ENCODE results near the gene TDRD3. TPM values are rescaled to one million over a fixed set of nuclear protein-coding genes. Genes with fewer than 3 reads are reported as not detected.

TDRD3 gene
- total and polyA plus RNA-seq, 7 donors = 14.0 to 39.7 (median 29.1) TPM

DNA sequence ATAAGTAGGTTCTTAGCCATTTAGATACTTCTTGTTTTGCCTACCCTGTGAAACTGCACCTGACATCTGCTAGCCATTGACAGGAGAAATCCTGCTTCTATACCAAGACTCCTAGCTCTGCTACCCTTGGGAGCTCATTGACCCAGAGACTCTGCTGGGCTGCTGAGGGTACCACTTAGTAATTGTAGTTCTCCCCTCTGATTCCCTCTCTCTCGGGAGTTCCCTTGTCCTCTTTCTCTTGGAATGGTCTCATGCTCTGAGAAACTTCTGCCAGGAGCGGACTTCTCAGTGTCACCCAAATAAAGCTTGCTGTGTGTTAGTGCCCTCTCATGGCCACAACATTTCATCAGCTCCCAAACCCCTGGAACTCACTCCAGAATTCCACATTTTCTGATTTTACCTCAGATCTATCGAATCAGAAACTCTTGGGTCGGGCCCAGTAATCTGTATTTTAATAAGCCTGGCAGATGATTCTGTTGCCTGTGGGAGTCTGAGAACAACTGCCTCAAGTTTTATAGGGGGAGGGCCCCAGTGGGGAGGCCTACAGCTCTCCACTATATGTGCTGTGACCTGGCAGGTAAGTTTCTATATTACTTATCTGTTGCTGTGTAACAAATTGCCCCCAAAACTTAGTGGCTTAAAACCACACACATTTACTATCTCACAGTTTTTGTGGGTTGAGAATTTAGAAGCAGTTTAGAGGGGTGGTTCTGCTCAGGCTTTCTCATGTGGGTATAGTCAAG, 221.1 kb downstream of the TDRD3 start:
- TF ChIP-seq, protein P1, sequence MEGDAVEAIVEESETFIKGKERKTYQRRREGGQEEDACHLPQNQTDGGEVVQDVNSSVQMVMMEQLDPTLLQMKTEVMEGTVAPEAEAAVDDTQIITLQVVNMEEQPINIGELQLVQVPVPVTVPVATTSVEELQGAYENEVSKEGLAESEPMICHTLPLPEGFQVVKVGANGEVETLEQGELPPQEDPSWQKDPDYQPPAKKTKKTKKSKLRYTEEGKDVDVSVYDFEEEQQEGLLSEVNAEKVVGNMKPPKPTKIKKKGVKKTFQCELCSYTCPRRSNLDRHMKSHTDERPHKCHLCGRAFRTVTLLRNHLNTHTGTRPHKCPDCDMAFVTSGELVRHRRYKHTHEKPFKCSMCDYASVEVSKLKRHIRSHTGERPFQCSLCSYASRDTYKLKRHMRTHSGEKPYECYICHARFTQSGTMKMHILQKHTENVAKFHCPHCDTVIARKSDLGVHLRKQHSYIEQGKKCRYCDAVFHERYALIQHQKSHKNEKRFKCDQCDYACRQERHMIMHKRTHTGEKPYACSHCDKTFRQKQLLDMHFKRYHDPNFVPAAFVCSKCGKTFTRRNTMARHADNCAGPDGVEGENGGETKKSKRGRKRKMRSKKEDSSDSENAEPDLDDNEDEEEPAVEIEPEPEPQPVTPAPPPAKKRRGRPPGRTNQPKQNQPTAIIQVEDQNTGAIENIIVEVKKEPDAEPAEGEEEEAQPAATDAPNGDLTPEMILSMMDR (IDR thresholded peaks at IDR 0.05) = no peak
- intact Hi-C loops (cut with DNase I) = no loop called here
- Histone ChIP-seq H3K27me3 (ENCODE audit: insufficient read depth in 3 of 3, low read length in 2 of 3) (peaks cover 0 to 4% (median 0%) of the 10 kb centered on the region in 3 donors), H3K36me3 (ENCODE audit: insufficient read depth in 1 of 2, low read depth in 1 of 2) (no peaks in the 10 kb centered on the region), H3K4me1 (no peaks in the 10 kb centered on the region), H3K27ac (no peak overlapping the region), H3K9me3 (no peaks in the 10 kb centered on the region), H3K4me3 (no peak overlapping the region)
- ATAC-seq = no peak
- DNase-seq = no peak
- WGBS, 3 donors = 60 to 77% (median 69%) methylated on average over 4 of the region's 4 CpGs

DNA sequence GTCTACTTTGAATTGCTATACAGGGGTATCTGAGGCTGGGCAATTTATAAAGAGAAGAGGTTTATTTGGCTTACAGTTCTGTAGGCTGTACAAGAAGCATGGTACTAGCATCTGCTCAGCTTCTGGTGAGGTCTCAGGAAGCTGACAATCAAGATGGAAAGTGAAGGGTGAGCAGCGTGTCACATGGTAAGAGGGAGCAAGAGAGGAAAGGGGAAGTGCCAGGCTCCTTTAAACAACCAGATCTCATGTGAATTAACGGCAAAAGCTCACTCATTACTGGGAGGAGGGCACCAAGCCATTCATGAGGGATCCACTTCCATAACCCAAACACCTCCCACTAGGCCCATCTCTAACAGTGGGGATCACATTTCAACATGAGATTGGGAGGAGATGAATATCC, 222.4 kb downstream of the TDRD3 start:
- DNase-seq (no peak), ATAC-seq (no peak)
- WGBS, 3 donors = 67 to 80% (median 78%) methylated on average over 2 of the region's 2 CpGs
- H3K4me1 ChIP-seq = no peaks in the 10 kb centered on the region
- H3K27ac ChIP-seq = no peak overlapping the region
- H3K36me3 ChIP-seq (ENCODE audit: insufficient read depth in 1 of 2, low read depth in 1 of 2) = no peaks in the 10 kb centered on the region
- no peaks in the 10 kb centered on the region for H3K9me3 ChIP-seq
- intact Hi-C loops (cut with DNase I) = no loop called here
- TF ChIP-seq, protein P1 (IDR thresholded peaks at IDR 0.05) = no peak
- no peak overlapping the region for H3K4me3 ChIP-seq
- H3K27me3 ChIP-seq (ENCODE audit: insufficient read depth in 3 of 3, low read length in 2 of 3) = peaks cover 0 to 4% (median 0%) of the 10 kb centered on the region in 3 donors

- intact Hi-C loops (cut with DNase I) = no loop called here
- peaks cover 0 to 4% (median 0%) of the 10 kb centered on the region in 3 donors for H3K27me3 ChIP-seq (ENCODE audit: insufficient read depth in 3 of 3, low read length in 2 of 3)
These were observed 223.8 kb downstream of the TDRD3 start for GRCh38 chr13:60620611-60621395.

DNA sequence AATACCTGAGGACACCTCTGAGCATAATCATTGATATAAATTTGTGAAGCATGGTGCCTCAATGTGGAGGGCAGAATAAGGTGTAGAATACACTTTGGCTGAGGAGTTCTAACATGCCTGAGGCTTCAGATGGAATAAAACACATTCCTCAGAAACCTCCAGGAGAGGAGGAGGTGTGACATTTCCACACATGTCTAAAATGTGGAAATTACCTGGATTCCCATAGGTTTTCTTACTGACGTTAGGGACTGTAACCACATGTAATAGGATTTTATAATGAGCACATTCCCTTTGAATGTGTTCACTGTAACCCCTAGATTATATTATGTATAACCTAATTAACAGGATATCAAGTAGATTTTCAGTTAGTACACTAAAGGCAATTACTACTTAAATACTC, 226.1 kb downstream of the TDRD3 start:
- Histone ChIP-seq H3K27me3 (ENCODE audit: insufficient read depth in 3 of 3, low read length in 2 of 3) (peaks cover 0 to 4% (median 0%) of the 10 kb centered on the region in 3 donors), H3K9me3 (no peaks in the 10 kb centered on the region), H3K36me3 (ENCODE audit: insufficient read depth in 1 of 2, low read depth in 1 of 2) (no peaks in the 10 kb centered on the region), H3K4me3 (no peak overlapping the region), H3K27ac (no peak overlapping the region), H3K4me1 (no peaks in the 10 kb centered on the region)
- WGBS, 3 donors = 37 to 62% (median 52%) methylated on average over 1 of the region's 1 CpG
- DNase-seq (no peak), ATAC-seq (no peak)
- intact Hi-C loops (cut with DNase I) = no loop called here
- TF ChIP-seq, protein P1 (IDR thresholded peaks at IDR 0.05) = no peak

More at GRCh38 chr13:60620611-60621395, 223.8 kb downstream of the TDRD3 start:
- Histone ChIP-seq H3K9me3 (no peaks in the 10 kb centered on the region), H3K4me1 (no peaks in the 10 kb centered on the region), H3K27ac (no peak overlapping the region), H3K4me3 (no peak overlapping the region), H3K36me3 (ENCODE audit: insufficient read depth in 1 of 2, low read depth in 1 of 2) (no peaks in the 10 kb centered on the region)
- ATAC-seq = no peak
- TF ChIP-seq, protein P1 (IDR thresholded peaks at IDR 0.05) = no peak
- WGBS, 3 donors = 36 to 62% (median 59%) methylated on average over 5 of the region's 5 CpGs
- no peak for DNase-seq

Other genes with a start within 250 kb of the TDRD3 start
- under 1 TPM in 2 of 4 donors, not detected in 2; 0.08 to 0.10 TPM for gene DIAPH3, start 233.3 kb upstream of the TDRD3 start, total RNA-seq
- gene DIAPH3, start 233.3 kb upstream of the TDRD3 start, polyA plus RNA-seq = under 1 TPM in 1 of 3 donors, not detected in 2; 0.03 TPM

Measured in psoas muscle (tissue), 8 donors.